Fibroblast of villous mesenchyme (primary cell): ENCODE results near the gene MC1R. TPM values are rescaled to one million over a fixed set of nuclear protein-coding genes. Genes with fewer than 3 reads are reported as not detected.

Source experiments
- DNase-seq: peaks from one replicate; pipeline ENCODE4 v3.0.0-alpha.2; 2010; ENCODE audit warnings: low read depth
- H3K4me3 ChIP-seq: 2 replicates; pipeline ENCODE4 v1.5.1; 2011; ENCODE audit warnings: low read depth, mild to moderate bottlenecking, low read length
- total RNA-seq: library from RNA; depleted of rRNA; stranded (reverse); fragments of >200 nt; gene quantifications from 2 replicates; pipeline ENCODE4 v1.2.3, GENCODE V29; 2012
- TF ChIP-seq, protein P1 (sequence below): IDR thresholded peaks from 2 replicates; pipeline ENCODE4 v1.5.1; 2012; ENCODE audit warnings: low read depth, mild to moderate bottlenecking, low read length; ENCODE audit not compliant: insufficient read depth

Gene MC1R
- total RNA-seq, 1 donor: 3.9 TPM

DNA sequence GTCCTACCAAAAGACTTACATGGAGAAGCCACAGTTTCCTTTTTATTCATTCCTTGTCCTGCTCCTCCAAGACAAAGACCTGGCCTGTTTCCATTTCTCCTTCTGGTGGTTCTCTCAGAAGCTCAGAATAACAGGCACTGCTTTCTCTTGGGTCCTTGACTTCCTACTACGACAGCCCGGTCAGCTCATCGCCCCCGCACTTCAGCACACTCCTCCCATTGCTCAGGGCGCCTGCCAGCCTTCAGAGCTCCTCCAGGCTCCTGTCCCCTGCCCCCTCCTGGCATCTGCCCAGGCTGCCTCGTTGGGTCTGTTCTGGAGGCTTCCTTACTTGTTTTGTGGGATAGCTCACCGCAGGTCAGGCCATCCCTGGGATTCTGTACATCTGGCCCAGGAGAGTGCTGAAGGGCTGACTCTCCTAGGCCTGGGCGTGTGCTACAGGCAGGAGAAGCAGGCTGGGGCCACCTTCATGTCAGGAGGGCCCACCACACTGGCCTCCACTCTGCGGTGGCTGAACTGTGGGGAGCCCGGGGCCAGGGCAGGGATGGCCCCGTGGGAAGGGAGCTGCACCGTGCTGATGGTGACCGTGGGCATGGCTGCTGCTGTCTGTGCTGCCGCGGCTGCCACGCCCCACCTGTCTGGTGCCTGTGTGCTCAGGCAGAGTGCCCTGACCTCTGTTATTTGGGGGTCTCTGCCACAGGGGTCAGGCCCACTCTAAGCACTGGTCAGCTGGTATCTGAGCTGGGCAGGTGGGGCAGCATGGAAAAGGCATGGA, 27.6 kb upstream of the MC1R start:
- H3K4me3 ChIP-seq: no peak overlapping the region
- TF ChIP-seq, protein P1, sequence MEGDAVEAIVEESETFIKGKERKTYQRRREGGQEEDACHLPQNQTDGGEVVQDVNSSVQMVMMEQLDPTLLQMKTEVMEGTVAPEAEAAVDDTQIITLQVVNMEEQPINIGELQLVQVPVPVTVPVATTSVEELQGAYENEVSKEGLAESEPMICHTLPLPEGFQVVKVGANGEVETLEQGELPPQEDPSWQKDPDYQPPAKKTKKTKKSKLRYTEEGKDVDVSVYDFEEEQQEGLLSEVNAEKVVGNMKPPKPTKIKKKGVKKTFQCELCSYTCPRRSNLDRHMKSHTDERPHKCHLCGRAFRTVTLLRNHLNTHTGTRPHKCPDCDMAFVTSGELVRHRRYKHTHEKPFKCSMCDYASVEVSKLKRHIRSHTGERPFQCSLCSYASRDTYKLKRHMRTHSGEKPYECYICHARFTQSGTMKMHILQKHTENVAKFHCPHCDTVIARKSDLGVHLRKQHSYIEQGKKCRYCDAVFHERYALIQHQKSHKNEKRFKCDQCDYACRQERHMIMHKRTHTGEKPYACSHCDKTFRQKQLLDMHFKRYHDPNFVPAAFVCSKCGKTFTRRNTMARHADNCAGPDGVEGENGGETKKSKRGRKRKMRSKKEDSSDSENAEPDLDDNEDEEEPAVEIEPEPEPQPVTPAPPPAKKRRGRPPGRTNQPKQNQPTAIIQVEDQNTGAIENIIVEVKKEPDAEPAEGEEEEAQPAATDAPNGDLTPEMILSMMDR: no peak
- no peak for DNase-seq

DNA sequence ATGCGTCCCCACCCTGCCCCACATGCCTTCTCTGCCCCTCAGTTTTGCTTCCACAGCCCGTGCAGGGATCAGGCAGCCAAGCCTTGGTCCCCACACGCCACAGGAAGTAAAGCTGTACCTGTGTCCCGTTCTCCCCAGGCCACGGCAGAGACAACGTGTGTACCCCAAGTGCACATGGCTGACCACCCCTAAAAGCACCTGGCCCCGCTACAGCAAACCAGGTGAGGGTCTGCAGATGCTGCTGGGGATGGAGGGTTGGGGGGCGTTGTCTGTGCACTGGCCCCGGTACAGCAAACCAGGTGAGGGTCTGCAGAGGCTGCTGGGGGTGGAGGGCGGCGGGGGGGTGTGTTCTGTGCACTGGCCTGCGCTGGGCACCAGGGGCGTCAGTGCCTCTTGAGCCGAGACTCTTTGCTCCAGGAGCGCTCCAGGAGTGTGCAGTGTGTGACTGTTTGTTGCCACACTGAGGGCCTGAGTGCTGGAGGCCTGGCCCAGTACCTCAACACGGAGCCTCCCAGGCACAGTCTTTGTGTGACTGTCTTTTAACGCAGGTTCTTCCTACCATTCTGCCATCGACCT, 26.5 kb upstream of the MC1R start:
- TF ChIP-seq, protein P1: no peak
- DNase-seq: no peak
- no peak overlapping the region for H3K4me3 ChIP-seq

DNA sequence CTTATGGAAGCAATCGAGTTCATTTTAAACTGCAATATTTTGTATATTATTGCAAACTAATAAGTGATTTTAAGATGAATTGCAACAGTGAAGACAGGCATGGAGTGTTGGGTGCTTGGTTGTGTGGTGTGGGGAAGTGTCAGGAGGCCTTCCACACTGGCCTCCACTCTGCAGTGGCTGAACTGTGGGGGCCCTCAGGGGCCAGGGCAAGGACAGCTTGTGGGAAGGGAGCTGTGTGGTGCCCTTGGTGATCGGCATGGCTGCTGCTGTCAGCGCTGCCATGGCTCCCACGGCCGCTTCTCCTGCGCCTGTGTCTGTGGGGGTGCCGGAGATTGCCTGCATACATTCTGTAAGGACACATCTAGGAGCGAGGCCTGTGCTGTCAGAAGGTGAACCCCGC, 26.0 kb upstream of the MC1R start:
- TF ChIP-seq, protein P1: no peak
- no peak for DNase-seq
- H3K4me3 ChIP-seq: no peak overlapping the region

GRCh38 chr16:89893642-89894548, 24.8 kb upstream of the MC1R start:
- no peak for DNase-seq
- TF ChIP-seq, protein P1: no peak
- H3K4me3 ChIP-seq: no peak overlapping the region

GRCh38 chr16:89895482-89896250, 23.0 kb upstream of the MC1R start:
- no peak overlapping the region for H3K4me3 ChIP-seq
- TF ChIP-seq, protein P1: no peak
- no peak for DNase-seq

GRCh38 chr16:89897204-89897603, 21.5 kb upstream of the MC1R start:
- no peak overlapping the region for H3K4me3 ChIP-seq
- no peak for DNase-seq
- TF ChIP-seq, protein P1: no peak
